Gastrocnemius medialis (tissue), 4 donors: Measurements from ENCODE around the gene TINAGL1. TPM values are rescaled to one million over a fixed set of nuclear protein-coding genes. Genes with fewer than 3 reads are reported as not detected.

Experiments used
- ATAC-seq, 2 donors: fragments of 150-250 bp; one replicate each; pipeline ENCODE4 v1.9.1; 2016
- DNase-seq, 2 donors: peaks; one replicate each; pipeline ENCODE4 v3.0.0-alpha.2; 2019
- H3K27ac ChIP-seq, 4 donors: fragments of 200-600 bp; sonication (generic); 1 replicate in 1 of 4; 2 replicates in 3 of 4; pipeline ENCODE4 v1.5.1; 2016 to 2018; ENCODE audit warnings: mild to moderate bottlenecking in 2 of 4, moderate library complexity in 1 of 4
- H3K27me3 ChIP-seq, 3 donors: fragments of 200-600 bp; sonication (generic) in 2 of 3; 1 replicate in 1 of 3; 2 replicates in 2 of 3; pipeline versions ENCODE4 v1.5.1 to v1.6.0; 2016 to 2019; ENCODE audit warnings: mild to moderate bottlenecking in 1 of 3, moderate library complexity in 1 of 3
- H3K36me3 ChIP-seq, 2 donors: fragments of 200-600 bp; sonication (generic) in 1 of 2; one replicate each; pipeline ENCODE4 v1.5.1; 2017 to 2018
- H3K4me1 ChIP-seq, 2 donors: fragments of 200-600 bp; sonication (generic) in 1 of 2; one replicate each; pipeline ENCODE4 v1.5.1; 2016 to 2017; ENCODE audit warnings: mild to moderate bottlenecking in 2 of 2
- H3K4me3 ChIP-seq, 4 donors: fragments of 200-600 bp; sonication (generic) in 3 of 4; 1 replicate in 1 of 4; 2 replicates in 3 of 4; pipeline ENCODE4 v1.5.1; 2016 to 2019; ENCODE audit warnings: mild to moderate bottlenecking in 2 of 4
- H3K9me3 ChIP-seq, 3 donors: fragments of 200-600 bp; sonication (generic) in 2 of 3; 1 replicate in 1 of 3; 2 replicates in 2 of 3; pipeline ENCODE4 v1.5.1; 2016 to 2019
- POLR2A ChIP-seq, 2 donors: fragments of 450-650 bp; IDR thresholded peaks; one replicate each; pipeline ENCODE4 v1.6.1; 2017; ENCODE audit warnings: antibody characterized with exemption in 2 of 2, mild to moderate bottlenecking in 2 of 2, moderate library complexity in 2 of 2
- in situ Hi-C, 4 donors: fragments of 200-750 bp; cut with MboI; loops; one replicate each; pipeline versions ENCODE4 v1.15.0 to v1.8.0; 2017; ENCODE audit warnings: low sequenced_read_pairs in 4 of 4
- intact Hi-C: fragments of 100-400 bp; cut with DNase I; formaldehyde crosslinking; loops from one replicate; pipeline ENCODE4 v1.15.1; 2023; ENCODE audit warnings: low total_unique reads
- total RNA-seq, 4 donors: library from RNA; depleted of rRNA; stranded (reverse); fragments of >200 nt; gene quantifications; one replicate each; pipeline versions ENCODE4 v1.1.0 to v1.2.3, GENCODE V29; 2016
- TF ChIP-seq, protein P1 (sequence below), 5 experiments: fragments of 450-650 bp in 3 of 5; fragments of 200-600 bp in 2 of 5; sonication (generic) in 2 of 5; IDR thresholded peaks in 4 of 5; conservative IDR thresholded peaks in 1 of 5; 1 replicate in 4 of 5; 2 replicates in 1 of 5; pipeline ENCODE4 v1.5.1; 2016 to 2019; ENCODE audit warnings: antibody characterized with exemption in 5 of 5, mild to moderate bottlenecking in 3 of 5, moderate library complexity in 3 of 5

TINAGL1 gene
- total RNA-seq, 4 donors from 2014 or later, result 50.3 to 120 (median 105) TPM

DNA sequence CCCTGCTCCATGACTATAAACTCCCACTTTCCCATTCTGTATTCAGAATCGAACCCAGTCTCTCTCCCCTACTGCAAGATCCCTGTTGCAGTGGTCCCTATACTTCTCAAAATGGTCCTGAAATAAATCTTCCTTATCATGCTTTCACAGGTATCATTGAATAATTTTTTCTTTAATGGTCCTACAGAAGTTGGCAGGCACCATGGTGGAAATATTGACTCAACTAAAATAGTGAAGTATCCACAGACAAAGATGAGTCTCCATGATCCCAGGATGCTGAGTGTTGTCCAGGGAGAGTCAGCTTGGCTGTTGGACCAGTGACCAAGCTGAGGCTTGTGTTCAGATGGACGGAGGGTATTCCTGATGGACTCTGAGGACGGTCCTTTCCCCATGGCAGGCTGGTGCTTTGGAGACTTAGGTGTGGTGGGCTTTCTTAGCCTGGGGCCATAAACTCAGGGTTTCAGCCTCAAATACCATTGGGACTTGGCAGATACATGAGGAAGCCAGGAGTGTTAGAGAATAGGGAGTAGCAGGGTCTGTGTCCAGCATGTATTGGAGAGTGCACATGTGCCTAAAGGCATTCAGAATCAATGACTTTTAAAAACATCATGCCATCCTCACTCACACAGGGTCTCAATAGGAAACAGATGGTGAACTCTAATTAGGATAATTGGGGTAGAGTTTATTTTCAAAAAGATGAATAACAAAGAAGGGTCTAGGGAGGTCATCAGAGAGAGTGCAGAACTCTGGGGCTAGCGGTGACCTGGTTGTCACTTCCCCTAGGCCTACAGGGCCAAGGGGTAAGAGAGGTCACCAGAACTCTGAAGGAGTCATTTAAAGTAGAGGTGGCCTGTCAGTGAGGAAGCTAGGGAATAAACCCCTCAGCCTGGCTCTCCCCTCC is 19.8 kb downstream of the TINAGL1 start:
- H3K27me3 ChIP-seq, result no peaks in the 10 kb centered on the region
- in situ Hi-C loops, result no loop called here
- no peak overlapping the region for H3K4me3 ChIP-seq
- no peaks in the 10 kb centered on the region for H3K4me1 ChIP-seq
- H3K27ac ChIP-seq, result peak overlapping the region; percentile 29 to 72 (median 54)
- no peak for ATAC-seq
- no peak for DNase-seq
- H3K36me3 ChIP-seq, result no peaks in the 10 kb centered on the region
- intact Hi-C loops, result no loop called here
- no peak for TF ChIP-seq POLR2A (IDR thresholded peaks at IDR 0.05)
- TF ChIP-seq, protein P1, sequence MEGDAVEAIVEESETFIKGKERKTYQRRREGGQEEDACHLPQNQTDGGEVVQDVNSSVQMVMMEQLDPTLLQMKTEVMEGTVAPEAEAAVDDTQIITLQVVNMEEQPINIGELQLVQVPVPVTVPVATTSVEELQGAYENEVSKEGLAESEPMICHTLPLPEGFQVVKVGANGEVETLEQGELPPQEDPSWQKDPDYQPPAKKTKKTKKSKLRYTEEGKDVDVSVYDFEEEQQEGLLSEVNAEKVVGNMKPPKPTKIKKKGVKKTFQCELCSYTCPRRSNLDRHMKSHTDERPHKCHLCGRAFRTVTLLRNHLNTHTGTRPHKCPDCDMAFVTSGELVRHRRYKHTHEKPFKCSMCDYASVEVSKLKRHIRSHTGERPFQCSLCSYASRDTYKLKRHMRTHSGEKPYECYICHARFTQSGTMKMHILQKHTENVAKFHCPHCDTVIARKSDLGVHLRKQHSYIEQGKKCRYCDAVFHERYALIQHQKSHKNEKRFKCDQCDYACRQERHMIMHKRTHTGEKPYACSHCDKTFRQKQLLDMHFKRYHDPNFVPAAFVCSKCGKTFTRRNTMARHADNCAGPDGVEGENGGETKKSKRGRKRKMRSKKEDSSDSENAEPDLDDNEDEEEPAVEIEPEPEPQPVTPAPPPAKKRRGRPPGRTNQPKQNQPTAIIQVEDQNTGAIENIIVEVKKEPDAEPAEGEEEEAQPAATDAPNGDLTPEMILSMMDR (IDR thresholded peaks at IDR 0.05 in 4 of 5, conservative IDR thresholded peaks at IDR 0.05 in 1 of 5), result no peak
- H3K9me3 ChIP-seq, result no peaks in the 10 kb centered on the region

DNA sequence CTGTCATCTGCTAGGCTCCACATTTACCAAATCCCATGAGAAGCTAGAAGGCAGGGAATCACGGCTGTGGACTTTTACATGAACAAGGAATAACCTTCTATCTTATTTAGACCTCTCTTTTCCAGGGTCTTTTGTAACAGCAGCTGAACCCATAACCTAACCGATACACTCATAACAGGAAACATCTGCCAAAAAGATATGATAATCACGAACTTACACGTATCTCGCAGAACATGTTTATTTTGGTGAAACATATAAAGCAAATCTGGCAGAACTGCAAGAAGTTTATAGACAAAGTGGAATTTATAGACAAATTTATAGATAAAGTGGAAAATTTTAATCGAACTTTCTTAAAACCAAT is 20.4 kb downstream of the TINAGL1 start:
- H3K27ac ChIP-seq, result peak overlapping the region; percentile 29 to 72 (median 54)
- in situ Hi-C loops, result no loop called here
- intact Hi-C loops, result no loop called here

DNA sequence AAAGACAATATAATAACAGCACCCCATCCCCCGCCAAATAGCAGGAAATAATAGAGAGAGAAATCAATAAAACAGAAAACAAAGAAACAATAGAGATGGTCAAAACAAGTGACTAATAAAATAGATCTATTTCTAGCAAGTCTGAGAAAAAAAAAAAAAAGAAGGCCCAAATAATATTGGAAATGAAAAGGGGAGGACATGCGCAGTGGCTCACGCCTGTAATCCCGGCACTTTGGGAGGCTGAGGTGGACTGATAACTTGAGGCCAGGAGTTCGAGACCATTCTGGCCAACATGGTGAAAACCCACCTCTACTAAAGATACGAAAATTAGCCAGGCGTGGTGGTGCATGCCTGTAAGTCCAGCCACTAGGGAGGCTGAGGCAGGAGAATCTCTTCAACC is 22.7 kb downstream of the TINAGL1 start:
- no peak for DNase-seq
- H3K27me3 ChIP-seq, result no peaks in the 10 kb centered on the region
- H3K27ac ChIP-seq, result no peak overlapping the region
- in situ Hi-C loops (no loop called here), intact Hi-C loops (no loop called here)
- H3K9me3 ChIP-seq, result no peaks in the 10 kb centered on the region
- TF ChIP-seq, protein P1 (IDR thresholded peaks at IDR 0.05 in 4 of 5, conservative IDR thresholded peaks at IDR 0.05 in 1 of 5), result no peak
- TF ChIP-seq POLR2A (IDR thresholded peaks at IDR 0.05), result no peak
- no peaks in the 10 kb centered on the region for H3K4me1 ChIP-seq
- no peak overlapping the region for H3K4me3 ChIP-seq
- no peak for ATAC-seq
- H3K36me3 ChIP-seq, result no peaks in the 10 kb centered on the region

More for the DNA sequence above, 20.4 kb downstream of the TINAGL1 start:
- no peak overlapping the region for H3K4me3 ChIP-seq
- ATAC-seq, result no peak
- no peak for TF ChIP-seq POLR2A (IDR thresholded peaks at IDR 0.05)
- TF ChIP-seq, protein P1 (IDR thresholded peaks at IDR 0.05 in 4 of 5, conservative IDR thresholded peaks at IDR 0.05 in 1 of 5), result no peak
- H3K27me3 ChIP-seq, result no peaks in the 10 kb centered on the region
- H3K9me3 ChIP-seq, result no peaks in the 10 kb centered on the region
- DNase-seq, result no peak
- H3K4me1 ChIP-seq, result no peaks in the 10 kb centered on the region
- no peaks in the 10 kb centered on the region for H3K36me3 ChIP-seq

DNA sequence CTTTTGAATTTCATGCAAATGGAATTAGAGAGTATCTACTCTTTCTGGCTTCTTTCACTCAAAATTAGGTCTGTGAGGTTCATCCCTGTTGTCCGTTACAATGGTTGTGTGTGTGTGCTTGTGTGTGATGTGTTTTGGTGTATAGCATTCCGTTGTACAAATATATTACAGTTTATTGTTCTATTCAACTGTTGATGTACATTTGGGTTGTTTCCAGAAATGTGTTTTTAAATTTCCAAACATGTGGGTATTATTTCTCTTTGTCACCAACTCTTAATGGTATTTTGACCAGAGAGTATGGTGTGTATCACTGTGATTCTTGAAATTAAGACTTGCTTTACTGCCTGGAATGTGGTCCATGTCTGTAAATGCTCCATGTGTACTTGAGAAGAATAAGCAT is 24.3 kb downstream of the TINAGL1 start:
- DNase-seq, result no peak

More for the DNA sequence above, 24.3 kb downstream of the TINAGL1 start:
- no peak overlapping the region for H3K27ac ChIP-seq
- intact Hi-C loops, result no loop called here
- no peak overlapping the region for H3K4me3 ChIP-seq
- H3K4me1 ChIP-seq, result no peaks in the 10 kb centered on the region
- in situ Hi-C loops, result no loop called here
- no peaks in the 10 kb centered on the region for H3K36me3 ChIP-seq
- TF ChIP-seq, protein P1 (IDR thresholded peaks at IDR 0.05 in 4 of 5, conservative IDR thresholded peaks at IDR 0.05 in 1 of 5), result no peak
- no peak for TF ChIP-seq POLR2A (IDR thresholded peaks at IDR 0.05)
- H3K9me3 ChIP-seq, result no peaks in the 10 kb centered on the region
- H3K27me3 ChIP-seq, result no peaks in the 10 kb centered on the region
- no peak for ATAC-seq
